Heart left ventricle (tissue), 16 donors: ENCODE measurements around the gene SYNGR2. TPM values are rescaled to one million over a fixed set of nuclear protein-coding genes. Genes with fewer than 3 reads are reported as not detected.

Experiments
- ATAC-seq, 4 donors: fragments of 200-7000 bp; cut with Tn5 transposase; one replicate each; pipeline ENCODE4 v1.9.1; 2020 to 2022; ENCODE audit warnings: moderate library complexity in 4 of 4, mild to moderate bottlenecking in 3 of 4, moderate number of reproducible peaks in 1 of 4
- DNase-seq, 5 donors: peaks; one replicate each; pipeline ENCODE4 v3.0.0-alpha.2; 2020
- H3K27ac ChIP-seq, 12 donors: fragments of 200-600 bp; sonication (generic) in 4 of 12; one replicate each; pipeline versions ENCODE4 v1.5.0 to v1.8.0; 2016 to 2022; ENCODE audit warnings: mild to moderate bottlenecking in 2 of 12
- H3K27me3 ChIP-seq, 9 donors: fragments of 200-600 bp; sonication (generic) in 2 of 9; one replicate each; pipeline versions ENCODE4 v1.5.1 to v1.8.0; 2016 to 2022; ENCODE audit warnings: mild to moderate bottlenecking in 3 of 9
- H3K36me3 ChIP-seq, 9 donors: fragments of 200-600 bp; sonication (generic) in 2 of 9; one replicate each; pipeline versions ENCODE4 v1.5.0 to v1.8.0; 2018 to 2022; ENCODE audit warnings: mild to moderate bottlenecking in 2 of 9
- H3K4me1 ChIP-seq, 12 donors: fragments of 200-600 bp; sonication (generic) in 4 of 12; one replicate each; pipeline versions ENCODE4 v1.5.0 to v1.8.0; 2016 to 2022; ENCODE audit warnings: mild to moderate bottlenecking in 3 of 12
- H3K4me3 ChIP-seq, 12 donors: fragments of 200-600 bp; sonication (generic) in 4 of 12; one replicate each; pipeline versions ENCODE4 v1.5.0 to v1.8.0; 2017 to 2022; ENCODE audit warnings: mild to moderate bottlenecking in 9 of 12, moderate library complexity in 4 of 12
- H3K9me3 ChIP-seq, 12 donors: fragments of 200-600 bp; sonication (generic) in 4 of 12; one replicate each; pipeline versions ENCODE4 v1.5.0 to v1.8.0; 2016 to 2022; ENCODE audit warnings: mild to moderate bottlenecking in 1 of 12
- POLR2A ChIP-seq, 2 donors: fragments of 450-650 bp; IDR thresholded peaks; one replicate each; pipeline ENCODE4 v1.6.1; 2017; ENCODE audit warnings: antibody characterized with exemption in 2 of 2, mild to moderate bottlenecking in 2 of 2, moderate library complexity in 2 of 2
- WGBS, 4 donors: extraction: QIAGEN DNeasy Blood & Tissue Kit in 2 of 4; methylation state at CpG; one replicate each; pipeline versions ENCODE4 v1.1.5 to v1.1.7; 2013 to 2018; 5-methylcytosine and 5-hydroxymethylcytosine counted together
- intact Hi-C, 10 donors: fragments of 100-400 bp; cut with DNase I; formaldehyde crosslinking; loops; one replicate each; pipeline versions ENCODE4 v1.11.1 to v1.14.2; 2022
- polyA plus RNA-seq, 2 donors: library from polyadenylated mRNA; stranded (reverse); fragments of 200-250 nt; gene quantifications; one replicate each; pipeline ENCODE4 v1.2.3, GENCODE V29; 2013
- total RNA-seq, 9 donors: library from RNA; depleted of rRNA in 2 of 9; stranded (reverse); fragments of >200 nt in 2 of 9; fragmentation: NEBNext Ultra II Directional in 3 of 9; extraction: Animal tissue kit (Norgen Biotek cat#: 25700) in 3 of 9; gene quantifications; one replicate each; pipeline versions ENCODE4 v1.1.0 to v1.2.4, GENCODE V29; 2016 to 2023
- TF ChIP-seq, protein P1 (sequence below), 12 donors: fragments of 200-600 bp; sonication (generic) in 4 of 12; IDR thresholded peaks; one replicate each; pipeline versions ENCODE4 v1.5.0 to v1.8.0; 2018 to 2022; ENCODE audit warnings: antibody characterized with exemption in 12 of 12, mild to moderate bottlenecking in 5 of 12
- donor health status: ischemic (EF 13 %, LVEDD 7.1; RV severe dilation, severe dysfunction).
- donor health status: healthy with polysubstance abuse.
- donor health status: DM: no; HTN: yes; CAD: no.
- donor health status: DM: no; HTN: no; CAD: no.
- donor health status: ischemic (EF 25% LVEDD 6.9; RV normal size, moderate dysfunction).
- donor health status: ischemic (EF 25% LVEDD 5.7; RV mildly dilated, moderate dysfunction).
- donor health status: healthy.
- donor health status: DM: yes; HTN: yes; CAD: no.
- donor health status: ischemic (EF 35%, LVEDD 5.7; RV mildly dilated, moderate dysfunction).
- donor health status: nonischemic (EF 11% LVEDD 7.7; RV severe dilation, severe dysfunction).
- donor health status: DM: yes; HTN: yes; CAD: no.
- donor health status: PGD.
- donor health status: ischemic (EF 29% LVEDD 5.4; RV normal size, mild dysfunction).
- donor health status: nonischemic (EF 23%, LVEDD 6.1; RV moderate dilation, normal function).

The SYNGR2 gene
- total and polyA plus RNA-seq, 11 donors, result 99.5 to 268 (median 135) TPM

DNA sequence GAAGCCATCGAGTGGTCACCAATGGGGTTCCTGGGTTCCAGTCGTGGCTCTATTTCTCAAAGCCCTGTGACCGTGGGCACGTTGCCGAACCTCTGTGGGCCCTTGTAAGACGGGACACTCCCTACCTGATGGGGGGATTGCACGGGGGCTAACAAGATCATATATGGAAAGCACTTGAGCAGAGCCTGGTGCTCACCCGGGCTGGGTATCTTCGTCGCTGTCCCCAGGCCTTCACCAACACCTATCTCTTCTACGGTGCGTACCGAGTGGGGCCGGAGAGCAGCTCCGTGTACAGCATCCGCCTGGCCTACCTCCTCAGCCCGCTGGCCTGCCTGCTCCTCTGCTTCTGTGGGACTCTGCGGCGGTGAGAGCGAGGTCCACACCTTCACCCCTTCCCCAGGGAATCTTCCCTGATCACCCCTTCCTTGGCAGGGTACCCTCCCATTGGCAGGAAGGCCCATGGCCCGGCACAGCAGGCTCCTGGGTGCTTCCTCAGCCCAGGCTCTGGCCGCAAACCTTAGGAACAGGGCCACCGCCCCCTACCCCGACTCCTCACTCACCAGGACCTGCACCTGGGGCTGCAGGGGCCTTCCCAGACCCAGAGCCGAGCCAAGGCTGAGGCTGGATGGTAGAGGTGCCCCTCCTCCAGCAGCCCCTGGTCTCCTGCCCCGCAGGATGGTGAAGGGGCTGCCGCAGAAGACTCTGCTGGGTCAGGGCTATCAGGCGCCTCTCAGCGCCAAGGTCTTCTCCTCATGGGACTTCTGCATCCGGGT lies 35.0 kb upstream of the SYNGR2 start:
- H3K4me1 ChIP-seq, result peaks cover 0 to 78% (median 27%) of the 10 kb centered on the region in 12 donors
- H3K27ac ChIP-seq, result peak overlapping the region in 1 of 12 donors; percentile 98
- peak overlapping the region in 1 of 12 donors; percentile 87 for H3K4me3 ChIP-seq
- ATAC-seq, result no peak
- intact Hi-C loops, result no loop called here
- WGBS, 4 donors, result 82 to 88% (median 83%) methylated on average over 24 to 30 of the region's 30 CpGs
- H3K36me3 ChIP-seq, result peaks cover 0 to 25% (median 0%) of the 10 kb centered on the region in 9 donors
- H3K9me3 ChIP-seq, result no peaks in the 10 kb centered on the region
- DNase-seq, result peak in 1 of 5 donors; percentile 5
- TF ChIP-seq, protein P1, sequence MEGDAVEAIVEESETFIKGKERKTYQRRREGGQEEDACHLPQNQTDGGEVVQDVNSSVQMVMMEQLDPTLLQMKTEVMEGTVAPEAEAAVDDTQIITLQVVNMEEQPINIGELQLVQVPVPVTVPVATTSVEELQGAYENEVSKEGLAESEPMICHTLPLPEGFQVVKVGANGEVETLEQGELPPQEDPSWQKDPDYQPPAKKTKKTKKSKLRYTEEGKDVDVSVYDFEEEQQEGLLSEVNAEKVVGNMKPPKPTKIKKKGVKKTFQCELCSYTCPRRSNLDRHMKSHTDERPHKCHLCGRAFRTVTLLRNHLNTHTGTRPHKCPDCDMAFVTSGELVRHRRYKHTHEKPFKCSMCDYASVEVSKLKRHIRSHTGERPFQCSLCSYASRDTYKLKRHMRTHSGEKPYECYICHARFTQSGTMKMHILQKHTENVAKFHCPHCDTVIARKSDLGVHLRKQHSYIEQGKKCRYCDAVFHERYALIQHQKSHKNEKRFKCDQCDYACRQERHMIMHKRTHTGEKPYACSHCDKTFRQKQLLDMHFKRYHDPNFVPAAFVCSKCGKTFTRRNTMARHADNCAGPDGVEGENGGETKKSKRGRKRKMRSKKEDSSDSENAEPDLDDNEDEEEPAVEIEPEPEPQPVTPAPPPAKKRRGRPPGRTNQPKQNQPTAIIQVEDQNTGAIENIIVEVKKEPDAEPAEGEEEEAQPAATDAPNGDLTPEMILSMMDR (IDR thresholded peaks at IDR 0.05), result no peak
- no peak for TF ChIP-seq POLR2A (IDR thresholded peaks at IDR 0.05)
- H3K27me3 ChIP-seq, result peaks cover 0 to 4% (median 0%) of the 10 kb centered on the region in 9 donors

DNA sequence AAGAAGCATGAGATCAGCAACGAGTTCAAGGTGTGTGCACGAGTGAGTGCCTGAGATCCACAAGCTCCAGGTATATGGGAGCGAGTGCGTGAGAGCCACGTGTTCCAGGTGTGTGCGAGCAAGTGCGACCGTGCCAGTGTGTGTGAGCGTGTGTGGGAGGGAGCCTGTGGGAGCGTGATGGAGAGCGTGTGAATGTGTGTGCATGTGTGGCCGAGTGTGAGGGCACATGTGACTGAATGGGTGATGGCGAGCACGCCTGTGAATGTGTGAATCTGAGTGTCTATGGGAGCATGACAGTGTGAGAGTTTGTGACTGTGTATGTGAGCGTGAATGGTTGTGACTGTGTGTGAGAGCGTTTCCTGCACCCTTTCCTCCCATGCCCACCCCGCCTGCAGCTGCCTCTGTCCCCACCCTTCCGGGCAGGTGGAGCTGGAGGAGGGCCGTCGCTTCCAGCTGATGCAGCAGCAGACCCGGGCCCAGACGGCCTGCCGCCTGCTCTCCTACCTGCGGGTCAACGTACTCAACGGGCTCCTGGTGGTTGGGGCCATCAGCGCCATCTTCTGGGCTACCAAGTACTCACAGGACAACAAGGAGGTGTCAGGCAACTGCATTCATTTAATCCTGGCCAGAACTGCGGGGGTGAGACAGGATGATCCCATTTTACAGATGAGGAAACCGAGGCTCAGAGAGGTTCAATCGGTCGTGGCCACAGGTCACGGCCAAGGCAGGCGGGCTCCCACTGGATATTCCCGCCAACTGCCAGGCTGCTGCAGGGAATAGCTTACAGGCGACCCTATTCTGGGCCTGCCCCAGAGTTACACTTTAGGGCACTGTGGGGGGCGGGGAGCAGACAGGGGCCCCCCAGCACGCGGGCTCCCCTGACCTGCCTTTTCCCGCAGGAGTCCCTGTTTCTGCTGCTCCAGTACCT lies 34.1 kb upstream of the SYNGR2 start:
- TF ChIP-seq, protein P1 (IDR thresholded peaks at IDR 0.05), result peak; percentile 34 to 63 (median 50)
- no peak for TF ChIP-seq POLR2A (IDR thresholded peaks at IDR 0.05)
- H3K4me1 ChIP-seq, result peaks cover 0 to 80% (median 22%) of the 10 kb centered on the region in 12 donors
- WGBS, 4 donors, result 49 to 56% (median 53%) methylated on average over 33 to 39 of the region's 39 CpGs
- no peaks in the 10 kb centered on the region for H3K9me3 ChIP-seq
- intact Hi-C loops, result no loop called here
- H3K4me3 ChIP-seq, result peak overlapping the region in 1 of 12 donors; percentile 87
- peaks cover 0 to 25% (median 0%) of the 10 kb centered on the region in 9 donors for H3K36me3 ChIP-seq
- peak overlapping the region in 1 of 12 donors; percentile 98 for H3K27ac ChIP-seq
- ATAC-seq (peak in 2 of 4 donors; percentile 18 to 47), DNase-seq (peak in 1 of 5 donors; percentile 50)
- H3K27me3 ChIP-seq, result peaks cover 0 to 4% (median 0%) of the 10 kb centered on the region in 9 donors

DNA sequence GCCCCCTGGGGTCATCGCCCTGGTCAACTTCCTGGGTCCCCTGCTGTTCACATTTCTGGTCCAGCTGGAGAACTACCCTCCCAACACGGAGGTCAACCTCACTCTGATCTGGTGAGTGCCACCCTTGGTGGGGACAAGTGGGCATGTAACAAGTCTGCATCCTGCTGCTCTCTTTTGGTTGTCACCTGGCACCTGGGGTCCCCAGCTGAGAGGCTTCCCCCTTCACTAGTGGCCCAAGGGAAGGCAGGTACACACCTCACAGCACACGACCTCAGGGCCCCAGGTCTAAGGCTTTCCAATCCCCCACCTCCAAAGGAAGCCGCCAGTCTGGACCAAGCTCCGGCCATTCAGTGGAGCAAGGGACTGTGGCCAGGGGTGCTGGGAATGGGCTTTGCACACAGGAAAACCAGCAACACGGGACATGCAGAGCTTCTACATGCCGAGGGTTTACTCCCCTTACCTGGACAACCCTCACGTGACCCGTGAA lies 33.4 kb upstream of the SYNGR2 start:
- H3K4me1 ChIP-seq, result peaks cover 0 to 74% (median 15%) of the 10 kb centered on the region in 12 donors
- TF ChIP-seq POLR2A (IDR thresholded peaks at IDR 0.05), result no peak
- TF ChIP-seq, protein P1 (IDR thresholded peaks at IDR 0.05), result no peak
- H3K36me3 ChIP-seq, result peaks cover 0 to 25% (median 0%) of the 10 kb centered on the region in 9 donors
- H3K27ac ChIP-seq, result no peak overlapping the region
- intact Hi-C loops, result no loop called here
- WGBS, 4 donors, result 82 to 86% (median 85%) methylated on average over 8 to 9 of the region's 9 CpGs
- H3K9me3 ChIP-seq, result no peaks in the 10 kb centered on the region
- ATAC-seq, result no peak
- no peak overlapping the region for H3K4me3 ChIP-seq
- H3K27me3 ChIP-seq, result peaks cover 0 to 4% (median 0%) of the 10 kb centered on the region in 9 donors
- DNase-seq, result no peak
